SU-DHL-6 (cell line): ENCODE measurements around the gene SNRNP48.

Experiments used
- H2AFZ ChIP-seq: fragments of 200-600 bp; sonication (generic); 2 replicates; pipeline ENCODE4 v1.6.1; 2014; ENCODE audit warnings: low read depth, mild to moderate bottlenecking, moderate library complexity, mixed read lengths, antibody characterized with exemption, low read length; ENCODE audit not compliant: severe bottlenecking
- H3F3A ChIP-seq: fragments of 200-600 bp; shearing (Covaris generic); 2 replicates; pipeline ENCODE4 v1.6.0; 2016; ENCODE audit warnings: antibody characterized with exemption, mild to moderate bottlenecking; ENCODE audit not compliant: insufficient read depth
- H3K27ac ChIP-seq: fragments of 200-600 bp; sonication (generic); 2 replicates; pipeline ENCODE4 v1.5.1; 2016; ENCODE audit warnings: low read depth, mild to moderate bottlenecking, low read length, moderate library complexity, mixed read lengths
- H3K27me3 ChIP-seq: fragments of 200-600 bp; sonication (generic), shearing (Covaris generic); 2 replicates; pipeline ENCODE4 v1.6.0; 2014; ENCODE audit warnings: mild to moderate bottlenecking, low read length
- H3K36me3 ChIP-seq: fragments of 200-600 bp; sonication (generic); 2 replicates; pipeline ENCODE4 v1.6.1; 2014; ENCODE audit warnings: mild to moderate bottlenecking, low read length, mixed read lengths
- H3K4me2 ChIP-seq: fragments of 300-600, 200-600 bp; shearing (Covaris generic), sonication (generic); 2 replicates; pipeline ENCODE4 v1.6.0; 2014; ENCODE audit warnings: low read length, low read depth, mild to moderate bottlenecking; ENCODE audit not compliant: poor library complexity, severe bottlenecking
- H3K4me3 ChIP-seq: fragments of 200-600 bp; sonication (generic); 2 replicates; pipeline ENCODE4 v1.5.1; 2014; ENCODE audit warnings: antibody characterized with exemption, low read length, mild to moderate bottlenecking, mixed read lengths; ENCODE audit not compliant: insufficient read depth, poor library complexity, severe bottlenecking
- H3K79me2 ChIP-seq: fragments of 200-600 bp; sonication (generic); 2 replicates; pipeline ENCODE4 v1.6.1; 2014; ENCODE audit warnings: mild to moderate bottlenecking, low read length, moderate library complexity; ENCODE audit not compliant: insufficient read depth
- H3K9ac ChIP-seq: fragments of 200-600 bp; sonication (generic); 2 replicates; pipeline ENCODE4 v1.7.0; 2014; ENCODE audit warnings: mild to moderate bottlenecking, low read length
- H3K9me2 ChIP-seq: fragments of 200-600 bp; sonication (generic); replicated peaks from 2 replicates; pipeline ENCODE4 v1.6.1; 2014; ENCODE audit warnings: low read length; ENCODE audit not compliant: insufficient read depth
- H3K9me3 ChIP-seq: fragments of 200-600 bp; sonication (generic); 2 replicates; pipeline ENCODE4 v1.6.1; 2014; ENCODE audit warnings: low read length, mixed read lengths; ENCODE audit not compliant: insufficient read depth
- H4K20me1 ChIP-seq: fragments of 200-600 bp; sonication (generic); 2 replicates; pipeline ENCODE4 v1.6.1; 2014; ENCODE audit warnings: low read depth, mild to moderate bottlenecking, antibody characterized with exemption, low read length, moderate library complexity, mixed read lengths
- EZH2phosphoT487 ChIP-seq: fragments of 200-600 bp; sonication (generic), shearing (Covaris generic); conservative IDR thresholded peaks from 2 replicates; pipeline ENCODE4 v1.6.1; 2018; ENCODE audit warnings: mild to moderate bottlenecking, antibody characterized with exemption, low read length, moderate library complexity, mixed read lengths
- TF ChIP-seq, protein P1 (sequence below): fragments of 200-600 bp; sonication (generic); IDR thresholded peaks from one replicate; pipeline ENCODE4 v1.5.1; 2017; ENCODE audit warnings: antibody characterized with exemption, mild to moderate bottlenecking, low read length, moderate library complexity; ENCODE audit not compliant: insufficient read depth, poor library complexity, severe bottlenecking

Gene SNRNP48

DNA sequence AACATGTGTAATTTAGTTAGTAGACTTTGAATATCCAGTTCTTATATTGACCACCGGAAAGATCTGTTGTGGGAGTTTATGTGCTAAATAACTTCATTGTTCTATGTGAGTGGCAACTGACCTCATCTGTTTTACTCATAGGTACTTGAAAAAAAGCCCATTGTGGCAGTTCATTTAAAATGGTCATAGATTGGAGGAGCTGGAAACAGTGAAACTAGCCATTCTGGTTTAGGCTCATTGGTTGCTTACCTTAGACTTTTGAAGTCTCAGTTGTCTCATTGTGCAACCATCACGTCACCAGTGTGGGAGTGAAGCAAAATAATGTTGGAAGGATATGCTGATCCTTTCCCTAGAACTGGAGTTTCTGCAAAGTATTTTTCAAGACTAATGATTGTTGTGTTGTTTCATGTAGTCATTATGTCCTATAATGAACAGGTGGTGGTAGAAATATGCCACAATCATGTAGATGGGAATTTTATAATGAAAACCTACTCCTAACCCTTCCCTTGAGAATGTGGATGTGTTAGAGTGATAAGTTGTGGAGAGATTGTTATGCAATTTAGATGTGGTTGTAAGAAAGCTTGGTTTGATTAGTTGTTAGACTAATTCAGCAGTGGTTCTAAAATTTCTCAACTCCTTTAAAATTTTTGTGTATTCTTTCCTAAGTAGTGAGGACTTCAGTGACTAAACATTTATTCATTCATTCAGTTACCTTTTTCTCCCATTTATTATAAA lies 30.2 kb upstream of the SNRNP48 start:
- H3K27me3 ChIP-seq: no peaks in the 10 kb centered on the region
- H3K9ac ChIP-seq: no peak overlapping the region
- H3K9me3 ChIP-seq: no peaks in the 10 kb centered on the region
- H3K4me3 ChIP-seq: no peak overlapping the region
- no peak for TF ChIP-seq EZH2phosphoT487
- TF ChIP-seq, protein P1, sequence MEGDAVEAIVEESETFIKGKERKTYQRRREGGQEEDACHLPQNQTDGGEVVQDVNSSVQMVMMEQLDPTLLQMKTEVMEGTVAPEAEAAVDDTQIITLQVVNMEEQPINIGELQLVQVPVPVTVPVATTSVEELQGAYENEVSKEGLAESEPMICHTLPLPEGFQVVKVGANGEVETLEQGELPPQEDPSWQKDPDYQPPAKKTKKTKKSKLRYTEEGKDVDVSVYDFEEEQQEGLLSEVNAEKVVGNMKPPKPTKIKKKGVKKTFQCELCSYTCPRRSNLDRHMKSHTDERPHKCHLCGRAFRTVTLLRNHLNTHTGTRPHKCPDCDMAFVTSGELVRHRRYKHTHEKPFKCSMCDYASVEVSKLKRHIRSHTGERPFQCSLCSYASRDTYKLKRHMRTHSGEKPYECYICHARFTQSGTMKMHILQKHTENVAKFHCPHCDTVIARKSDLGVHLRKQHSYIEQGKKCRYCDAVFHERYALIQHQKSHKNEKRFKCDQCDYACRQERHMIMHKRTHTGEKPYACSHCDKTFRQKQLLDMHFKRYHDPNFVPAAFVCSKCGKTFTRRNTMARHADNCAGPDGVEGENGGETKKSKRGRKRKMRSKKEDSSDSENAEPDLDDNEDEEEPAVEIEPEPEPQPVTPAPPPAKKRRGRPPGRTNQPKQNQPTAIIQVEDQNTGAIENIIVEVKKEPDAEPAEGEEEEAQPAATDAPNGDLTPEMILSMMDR: no peak
- H2AFZ ChIP-seq: no peak overlapping the region
- no peaks in the 10 kb centered on the region for H4K20me1 ChIP-seq
- no peaks in the 10 kb centered on the region for H3F3A ChIP-seq
- no peaks in the 10 kb centered on the region for H3K36me3 ChIP-seq
- no peaks in the 10 kb centered on the region for H3K9me2 ChIP-seq
- H3K27ac ChIP-seq: no peak overlapping the region
- no peak overlapping the region for H3K4me2 ChIP-seq
- no peaks in the 10 kb centered on the region for H3K79me2 ChIP-seq

DNA sequence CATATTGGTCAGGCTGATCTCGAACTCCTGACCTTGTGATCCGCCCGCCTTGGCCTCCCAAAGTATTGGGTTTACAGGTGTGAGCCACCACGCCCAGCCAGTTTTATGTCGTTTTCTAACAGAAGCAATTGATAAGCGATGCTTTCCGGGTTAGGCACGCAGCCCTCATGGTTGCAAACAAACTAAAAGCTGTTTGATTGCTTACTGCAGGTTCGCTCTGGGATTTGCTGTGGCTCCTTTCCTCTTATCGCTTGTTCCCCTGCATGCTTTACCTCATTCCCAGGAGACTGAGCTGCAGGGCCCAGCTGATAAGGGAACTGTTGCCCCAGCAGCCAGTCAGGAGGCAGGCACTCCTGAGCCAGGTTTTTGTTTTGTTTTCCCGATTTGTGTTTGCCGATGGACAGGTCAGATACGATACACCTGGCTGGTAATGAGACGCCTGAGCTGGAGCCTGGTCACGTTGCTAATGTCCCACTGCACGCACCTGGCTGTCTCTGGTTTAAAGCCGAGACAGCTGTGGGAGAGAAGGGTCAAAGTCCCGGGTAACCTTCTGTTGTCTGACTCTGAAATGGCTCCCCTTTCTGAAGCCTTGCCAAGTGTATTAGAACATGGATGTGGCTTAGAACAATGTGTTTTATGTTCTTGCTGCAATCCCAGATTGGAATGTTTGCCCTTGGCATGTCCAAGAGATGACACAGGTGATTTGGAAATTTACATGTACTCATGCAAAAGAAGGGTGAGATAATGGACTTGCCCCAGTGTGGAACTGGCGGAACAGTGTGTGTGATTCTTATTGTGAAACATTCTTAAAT lies 28.6 kb upstream of the SNRNP48 start:
- Histone ChIP-seq H3K9ac (no peak overlapping the region), H3K4me3 (no peak overlapping the region), H3F3A (no peaks in the 10 kb centered on the region), H3K4me2 (no peak overlapping the region), H3K9me3 (no peaks in the 10 kb centered on the region), H3K27me3 (no peaks in the 10 kb centered on the region), H3K79me2 (no peaks in the 10 kb centered on the region), H3K9me2 (no peaks in the 10 kb centered on the region), H3K27ac (no peak overlapping the region), H2AFZ (no peak overlapping the region), H4K20me1 (no peaks in the 10 kb centered on the region), H3K36me3 (no peaks in the 10 kb centered on the region)
- TF ChIP-seq, protein P1: no peak
- no peak for TF ChIP-seq EZH2phosphoT487

DNA sequence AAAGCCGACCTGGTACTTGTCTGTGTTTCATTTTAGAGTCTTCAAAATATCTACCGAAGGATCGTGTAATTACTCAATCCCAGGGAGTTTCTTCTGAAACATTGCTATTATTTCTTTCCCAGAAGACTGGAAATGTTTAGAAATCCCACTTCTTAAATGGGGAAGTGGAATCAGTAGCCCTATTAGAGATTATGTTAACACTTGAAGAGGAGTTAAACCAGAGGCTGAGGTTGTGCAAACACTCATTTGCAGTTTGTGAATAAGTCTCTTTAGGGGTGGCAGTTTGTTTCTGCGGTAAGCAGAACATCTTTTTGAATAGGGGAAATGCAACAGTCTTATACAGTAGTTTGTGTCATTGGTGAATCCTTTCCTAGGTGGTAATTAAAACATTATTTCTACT lies 27.2 kb upstream of the SNRNP48 start:
- H3K27ac ChIP-seq: no peak overlapping the region
- no peak overlapping the region for H2AFZ ChIP-seq
- no peak overlapping the region for H3K9ac ChIP-seq
- no peaks in the 10 kb centered on the region for H3K36me3 ChIP-seq
- no peaks in the 10 kb centered on the region for H4K20me1 ChIP-seq
- no peaks in the 10 kb centered on the region for H3K9me3 ChIP-seq
- H3K27me3 ChIP-seq: no peaks in the 10 kb centered on the region
- H3K9me2 ChIP-seq: no peaks in the 10 kb centered on the region
- TF ChIP-seq, protein P1: no peak
- TF ChIP-seq EZH2phosphoT487: no peak
- no peaks in the 10 kb centered on the region for H3K79me2 ChIP-seq
- no peaks in the 10 kb centered on the region for H3F3A ChIP-seq
- H3K4me2 ChIP-seq: no peak overlapping the region
- no peak overlapping the region for H3K4me3 ChIP-seq
